Esophagus muscularis mucosa (tissue), 4 donors: Measurements from ENCODE around the gene ANKRD23.

Experiments
- EP300 ChIP-seq: sonication (generic); formaldehyde crosslinking; IDR thresholded peaks from one replicate; pipeline ENCODE4 v1.6.1; 2017; ENCODE audit warnings: antibody characterized with exemption
- POLR2A ChIP-seq: fragments of 450-650 bp; IDR thresholded peaks from one replicate; pipeline ENCODE4 v1.6.1; 2017; ENCODE audit warnings: antibody characterized with exemption, moderate library complexity, mild to moderate bottlenecking, low read depth
- POLR2AphosphoS5 ChIP-seq, 2 donors: sonication (generic); formaldehyde crosslinking; IDR thresholded peaks; one replicate each; pipeline ENCODE4 v1.6.1; 2017; ENCODE audit warnings: antibody characterized with exemption in 2 of 2
- TF ChIP-seq, protein P1 (sequence below), 3 experiments: fragments of 200-600 bp in 2 of 3; fragments of 450-650 bp in 1 of 3; sonication (generic) in 2 of 3; IDR thresholded peaks; one replicate each; pipeline ENCODE4 v1.5.1; 2017 to 2019; ENCODE audit warnings: antibody characterized with exemption in 3 of 3, mild to moderate bottlenecking in 2 of 3, moderate library complexity in 1 of 3

DNA sequence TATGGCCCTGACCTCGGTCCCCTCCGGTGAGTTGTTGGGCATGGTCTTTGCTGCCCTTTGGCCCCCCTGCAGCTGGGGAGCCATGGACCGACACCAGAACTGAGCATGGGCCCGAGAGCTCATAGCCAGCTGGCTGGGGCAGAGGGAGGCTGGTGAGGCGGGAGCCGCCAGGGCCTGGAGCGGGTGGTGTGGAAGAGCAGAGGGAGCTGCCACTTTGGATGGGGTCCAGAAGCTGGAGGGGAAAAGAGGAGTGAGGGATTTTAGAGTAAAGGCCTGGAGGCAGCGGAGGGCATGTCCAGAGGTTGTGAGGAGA, 44.2 kb downstream of the ANKRD23 start:
- TF ChIP-seq EP300: no peak
- no peak for TF ChIP-seq POLR2AphosphoS5 (IDR thresholded peaks at IDR 0.05)
- TF ChIP-seq POLR2A: no peak
- TF ChIP-seq, protein P1, sequence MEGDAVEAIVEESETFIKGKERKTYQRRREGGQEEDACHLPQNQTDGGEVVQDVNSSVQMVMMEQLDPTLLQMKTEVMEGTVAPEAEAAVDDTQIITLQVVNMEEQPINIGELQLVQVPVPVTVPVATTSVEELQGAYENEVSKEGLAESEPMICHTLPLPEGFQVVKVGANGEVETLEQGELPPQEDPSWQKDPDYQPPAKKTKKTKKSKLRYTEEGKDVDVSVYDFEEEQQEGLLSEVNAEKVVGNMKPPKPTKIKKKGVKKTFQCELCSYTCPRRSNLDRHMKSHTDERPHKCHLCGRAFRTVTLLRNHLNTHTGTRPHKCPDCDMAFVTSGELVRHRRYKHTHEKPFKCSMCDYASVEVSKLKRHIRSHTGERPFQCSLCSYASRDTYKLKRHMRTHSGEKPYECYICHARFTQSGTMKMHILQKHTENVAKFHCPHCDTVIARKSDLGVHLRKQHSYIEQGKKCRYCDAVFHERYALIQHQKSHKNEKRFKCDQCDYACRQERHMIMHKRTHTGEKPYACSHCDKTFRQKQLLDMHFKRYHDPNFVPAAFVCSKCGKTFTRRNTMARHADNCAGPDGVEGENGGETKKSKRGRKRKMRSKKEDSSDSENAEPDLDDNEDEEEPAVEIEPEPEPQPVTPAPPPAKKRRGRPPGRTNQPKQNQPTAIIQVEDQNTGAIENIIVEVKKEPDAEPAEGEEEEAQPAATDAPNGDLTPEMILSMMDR (IDR thresholded peaks at IDR 0.05): no peak
